Activated T-cell treated with anti-CD3 and anti-CD28 coated beads, Interleukin-2, amount 50 U/mL, for 4 hours (primary cell): ENCODE measurements around the gene TMEM19. TPM values are rescaled to one million over a fixed set of nuclear protein-coding genes. Genes with fewer than 3 reads are reported as not detected.

ENCODE experiments used
- ATAC-seq, 2 donors: fragments of 200-7000 bp; cut with Tn5 transposase; one replicate each; pipeline ENCODE4 v1.10.0; 2021
- DNase-seq: peaks from one replicate; pipeline ENCODE4 v3.0.0-alpha.2; 2020
- H3K27me3 Mint-ChIP-seq: one replicate; pipeline ENCODE4 v1.8.0; 2021; ENCODE audit warnings: low read depth, mixed read lengths
- H3K36me3 Mint-ChIP-seq: one replicate; pipeline ENCODE4 v1.8.0; 2022; ENCODE audit warnings: mixed read lengths; ENCODE audit not compliant: insufficient read depth
- H3K4me1 Mint-ChIP-seq: one replicate; pipeline ENCODE4 v1.8.0; 2021; ENCODE audit warnings: low read depth, mixed read lengths
- H3K4me3 Mint-ChIP-seq: one replicate; pipeline ENCODE4 v1.8.0; 2021; ENCODE audit warnings: mild to moderate bottlenecking, moderate library complexity, mixed read lengths
- H3K9me3 Mint-ChIP-seq: one replicate; pipeline ENCODE4 v1.8.0; 2021; ENCODE audit warnings: mixed read lengths
- total RNA-seq, 3 donors: library from RNA; stranded (reverse); gene quantifications; one replicate each; pipeline ENCODE4 v1.2.1, GENCODE V29; 2021

Gene TMEM19
- total RNA-seq, 3 donors from 2014 or later = 10.4 to 17.8 (median 14.8) TPM

- Mint-ChIP-seq H3K9me3 (no peaks in the 10 kb centered on the region), H3K4me1 (no peaks in the 10 kb centered on the region), H3K27me3 (peaks cover 9% of the 10 kb centered on the region), H3K36me3 (no peaks in the 10 kb centered on the region), H3K4me3 (no peak overlapping the region)
- ATAC-seq = no peak
- no peak for DNase-seq
These were observed 62.4 kb downstream of the TMEM19 start for GRCh38 chr12:71748081-71748850.

- DNase-seq (no peak), ATAC-seq (no peak)
- H3K4me1 Mint-ChIP-seq = peaks cover 8% of the 10 kb centered on the region
- peaks cover 9% of the 10 kb centered on the region for H3K27me3 Mint-ChIP-seq
- no peaks in the 10 kb centered on the region for H3K9me3 Mint-ChIP-seq
- no peaks in the 10 kb centered on the region for H3K36me3 Mint-ChIP-seq
- no peak overlapping the region for H3K4me3 Mint-ChIP-seq
These were observed 63.8 kb downstream of the TMEM19 start for GRCh38 chr12:71749666-71750065.

GRCh38 chr12:71752891-71753290, 67.0 kb downstream of the TMEM19 start:
- peaks cover 14% of the 10 kb centered on the region for H3K36me3 Mint-ChIP-seq
- peaks cover 23% of the 10 kb centered on the region for H3K4me1 Mint-ChIP-seq
- H3K9me3 Mint-ChIP-seq = no peaks in the 10 kb centered on the region
- ATAC-seq (no peak), DNase-seq (no peak)
- H3K27me3 Mint-ChIP-seq = peaks cover 6% of the 10 kb centered on the region
- no peak overlapping the region for H3K4me3 Mint-ChIP-seq

Other genes starting within 250 kb of the TMEM19 start
- not detected for gene LGR5, start 246.3 kb upstream of the TMEM19 start, total RNA-seq
- gene ZFC3H1, start 22.2 kb upstream of the TMEM19 start, total RNA-seq = 10 to 100 TPM; 26.1 to 37.2 (median 28.6) TPM
- 10 to 100 TPM in 2 of 3 donors, 1 to 10 TPM in 1; 6.5 to 11.6 (median 10.1) TPM for gene THAP2, start 21.8 kb upstream of the TMEM19 start, total RNA-seq
- gene RAB21, start 68.8 kb downstream of the TMEM19 start, total RNA-seq = 10 to 100 TPM; 90.5 to 97.5 (median 92.4) TPM
- gene TBC1D15, start 153.7 kb downstream of the TMEM19 start, total RNA-seq = 10 to 100 TPM; 26.2 to 31.2 (median 30.7) TPM